Activated T-cell treated with anti-CD3 and anti-CD28 coated beads, Interleukin-2, amount 50 U/mL, for 4 hours (primary cell): ENCODE results near the gene PIWIL1. TPM values are rescaled to one million over a fixed set of nuclear protein-coding genes. Genes with fewer than 3 reads are reported as not detected.
A peak's percentile ranks its signal among the peaks of the same experiment; 100 is the strongest.

Source experiments
- ATAC-seq, 2 donors: fragments of 200-7000 bp; cut with Tn5 transposase; one replicate each; pipeline ENCODE4 v1.10.0; 2021
- DNase-seq: peaks from one replicate; pipeline ENCODE4 v3.0.0-alpha.2; 2020
- H3K27me3 Mint-ChIP-seq: one replicate; pipeline ENCODE4 v1.8.0; 2021; ENCODE audit warnings: low read depth, mixed read lengths
- H3K36me3 Mint-ChIP-seq: one replicate; pipeline ENCODE4 v1.8.0; 2022; ENCODE audit warnings: mixed read lengths; ENCODE audit not compliant: insufficient read depth
- H3K4me1 Mint-ChIP-seq: one replicate; pipeline ENCODE4 v1.8.0; 2021; ENCODE audit warnings: low read depth, mixed read lengths
- H3K4me3 Mint-ChIP-seq: one replicate; pipeline ENCODE4 v1.8.0; 2021; ENCODE audit warnings: mild to moderate bottlenecking, moderate library complexity, mixed read lengths
- H3K9me3 Mint-ChIP-seq: one replicate; pipeline ENCODE4 v1.8.0; 2021; ENCODE audit warnings: mixed read lengths
- total RNA-seq, 3 donors: library from RNA; stranded (reverse); gene quantifications; one replicate each; pipeline ENCODE4 v1.2.1, GENCODE V29; 2021

PIWIL1 gene
- total RNA-seq, 3 donors from 2014 or later: not detected

DNA sequence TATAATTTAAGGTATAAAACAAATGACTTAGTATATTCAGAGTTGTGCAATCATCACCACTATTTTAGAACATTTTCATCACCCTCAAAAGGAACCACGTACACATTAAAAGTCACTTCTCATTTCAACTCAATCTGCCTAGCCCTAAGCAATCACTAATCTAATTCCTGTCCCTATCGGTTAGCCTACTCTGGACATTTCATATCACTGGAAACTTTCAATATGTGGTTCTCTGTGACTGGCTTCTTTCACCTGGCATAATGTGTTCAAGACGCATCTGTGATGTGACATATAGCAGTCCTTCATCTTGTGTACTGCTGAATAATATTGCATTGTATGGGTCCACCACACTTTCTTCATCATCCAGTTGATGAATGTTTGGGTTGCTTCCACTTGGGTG, 15.4 kb upstream of the PIWIL1 start:
- DNase-seq: no peak
- H3K9me3 Mint-ChIP-seq: no peaks in the 10 kb centered on the region
- H3K4me3 Mint-ChIP-seq: no peak overlapping the region
- H3K27me3 Mint-ChIP-seq: no peaks in the 10 kb centered on the region
- H3K36me3 Mint-ChIP-seq: no peaks in the 10 kb centered on the region
- ATAC-seq: no peak
- H3K4me1 Mint-ChIP-seq: no peaks in the 10 kb centered on the region

DNA sequence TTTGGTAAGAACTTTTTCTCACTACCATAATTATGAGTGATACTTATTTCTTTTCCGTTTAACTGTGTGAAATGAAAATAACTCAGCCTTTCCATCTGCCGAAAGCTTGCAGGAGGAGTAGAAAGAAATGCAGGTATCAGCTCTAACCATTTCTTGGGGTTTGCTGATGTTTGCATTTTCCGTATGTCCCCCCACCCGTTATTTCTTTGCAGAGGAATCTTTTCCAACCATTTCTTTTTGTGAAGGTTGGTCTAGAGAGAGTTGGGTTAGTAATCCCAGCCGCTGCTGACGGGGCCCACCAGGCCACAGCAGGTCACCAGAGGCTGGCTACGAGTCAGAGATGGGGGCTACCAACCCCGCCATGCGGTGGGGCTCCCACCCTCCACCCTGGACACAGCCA, 7.0 kb upstream of the PIWIL1 start:
- Mint-ChIP-seq H3K9me3 (no peaks in the 10 kb centered on the region), H3K4me3 (no peak overlapping the region), H3K36me3 (no peaks in the 10 kb centered on the region), H3K4me1 (no peaks in the 10 kb centered on the region), H3K27me3 (peaks cover 6% of the 10 kb centered on the region)
- no peak for DNase-seq
- ATAC-seq: no peak

DNA sequence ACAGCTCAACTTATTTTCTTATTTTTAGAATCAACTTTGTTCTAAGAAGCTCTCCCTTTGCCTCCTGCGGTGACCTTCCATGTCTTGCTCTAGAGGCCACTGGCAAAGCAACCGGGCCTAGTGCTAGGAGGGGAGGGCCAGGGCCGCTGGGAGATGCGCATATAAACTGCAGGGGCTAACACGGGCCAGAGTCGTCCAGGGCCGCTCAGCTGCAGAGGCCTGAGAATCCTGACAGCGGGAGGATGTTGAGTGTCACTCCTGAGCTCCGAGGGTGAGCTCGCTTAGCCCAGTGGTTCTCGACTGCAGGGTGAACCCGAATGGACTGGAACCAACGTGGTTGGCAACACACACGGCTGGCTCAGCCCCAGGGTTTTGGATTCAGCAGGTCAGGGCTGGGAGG, 6.5 kb upstream of the PIWIL1 start:
- H3K36me3 Mint-ChIP-seq: no peaks in the 10 kb centered on the region
- no peak for ATAC-seq
- peaks cover 6% of the 10 kb centered on the region for H3K27me3 Mint-ChIP-seq

DNA sequence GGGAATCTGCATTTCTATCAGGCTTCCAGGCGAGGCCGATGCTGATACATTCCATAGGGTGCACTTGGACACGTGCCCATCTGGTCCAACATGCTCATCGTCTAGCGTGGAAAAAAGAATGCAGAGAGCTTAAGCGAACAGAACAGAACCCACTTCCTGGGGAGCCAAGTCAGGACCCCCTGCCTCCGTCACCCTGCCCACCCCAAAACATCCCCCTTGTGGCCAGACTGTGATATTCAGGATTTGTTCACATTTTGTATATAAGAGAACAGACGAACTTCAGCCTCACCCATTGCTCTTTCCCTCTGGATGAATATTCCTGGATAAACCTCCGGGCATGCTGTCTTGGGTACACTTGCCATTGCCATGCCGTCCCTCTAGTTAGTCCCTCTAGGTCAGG, 4.3 kb upstream of the PIWIL1 start:
- peaks cover 8% of the 10 kb centered on the region for H3K27me3 Mint-ChIP-seq

More for the DNA sequence above, 6.5 kb upstream of the PIWIL1 start:
- H3K4me1 Mint-ChIP-seq: no peaks in the 10 kb centered on the region
- H3K4me3 Mint-ChIP-seq: no peak overlapping the region
- no peaks in the 10 kb centered on the region for H3K9me3 Mint-ChIP-seq
- DNase-seq: no peak

DNA sequence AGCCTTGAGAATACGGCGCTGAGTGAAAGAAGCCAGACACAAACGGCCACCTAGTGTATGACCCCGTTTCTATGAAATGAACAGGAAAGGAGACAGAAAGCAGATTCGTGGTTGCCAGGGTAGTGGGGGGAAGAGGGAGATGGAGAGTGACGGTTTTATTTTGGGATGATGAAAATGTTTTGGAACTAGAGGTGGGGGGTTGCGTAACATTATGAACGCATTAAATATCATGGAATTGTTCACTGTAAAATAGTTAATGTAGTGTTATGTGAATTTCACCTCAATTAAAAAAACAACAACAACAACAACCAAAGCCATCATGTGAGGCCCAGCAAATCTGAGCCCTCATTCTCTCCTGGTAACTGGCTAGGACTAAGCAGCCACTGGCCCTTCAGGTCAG, 3.3 kb upstream of the PIWIL1 start:
- ATAC-seq (no peak), DNase-seq (no peak)
- Mint-ChIP-seq H3K9me3 (no peaks in the 10 kb centered on the region), H3K4me3 (no peak overlapping the region), H3K27me3 (peaks cover 10% of the 10 kb centered on the region), H3K36me3 (no peaks in the 10 kb centered on the region), H3K4me1 (no peaks in the 10 kb centered on the region)

More for the DNA sequence above, 4.3 kb upstream of the PIWIL1 start:
- Mint-ChIP-seq H3K4me1 (no peaks in the 10 kb centered on the region), H3K36me3 (no peaks in the 10 kb centered on the region), H3K4me3 (no peak overlapping the region), H3K9me3 (no peaks in the 10 kb centered on the region)
- DNase-seq (no peak), ATAC-seq (no peak)

DNA sequence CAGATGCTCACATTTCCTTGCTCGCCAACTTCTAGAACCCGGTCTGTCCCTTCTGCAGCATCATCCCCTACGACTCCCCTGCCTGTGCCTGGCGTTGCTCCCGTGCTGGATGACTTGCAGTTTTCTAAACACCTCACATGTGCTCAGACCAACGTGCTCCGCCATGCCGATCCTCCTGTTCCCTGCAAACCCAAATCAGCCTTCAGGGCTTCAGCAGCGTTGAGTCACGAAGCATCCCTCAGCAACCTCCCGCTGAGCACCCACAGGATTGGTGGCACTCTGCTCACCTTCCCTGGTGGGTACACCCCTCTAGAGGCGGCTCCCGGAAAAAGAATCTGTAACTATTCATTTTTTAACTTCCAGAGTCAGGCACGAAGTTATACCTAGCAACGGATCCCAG, 2.8 kb upstream of the PIWIL1 start:
- H3K36me3 Mint-ChIP-seq: no peaks in the 10 kb centered on the region
- no peaks in the 10 kb centered on the region for H3K4me1 Mint-ChIP-seq
- H3K27me3 Mint-ChIP-seq: peaks cover 14% of the 10 kb centered on the region
- no peaks in the 10 kb centered on the region for H3K9me3 Mint-ChIP-seq
- ATAC-seq (no peak), DNase-seq (no peak)
- H3K4me3 Mint-ChIP-seq: no peak overlapping the region

DNA sequence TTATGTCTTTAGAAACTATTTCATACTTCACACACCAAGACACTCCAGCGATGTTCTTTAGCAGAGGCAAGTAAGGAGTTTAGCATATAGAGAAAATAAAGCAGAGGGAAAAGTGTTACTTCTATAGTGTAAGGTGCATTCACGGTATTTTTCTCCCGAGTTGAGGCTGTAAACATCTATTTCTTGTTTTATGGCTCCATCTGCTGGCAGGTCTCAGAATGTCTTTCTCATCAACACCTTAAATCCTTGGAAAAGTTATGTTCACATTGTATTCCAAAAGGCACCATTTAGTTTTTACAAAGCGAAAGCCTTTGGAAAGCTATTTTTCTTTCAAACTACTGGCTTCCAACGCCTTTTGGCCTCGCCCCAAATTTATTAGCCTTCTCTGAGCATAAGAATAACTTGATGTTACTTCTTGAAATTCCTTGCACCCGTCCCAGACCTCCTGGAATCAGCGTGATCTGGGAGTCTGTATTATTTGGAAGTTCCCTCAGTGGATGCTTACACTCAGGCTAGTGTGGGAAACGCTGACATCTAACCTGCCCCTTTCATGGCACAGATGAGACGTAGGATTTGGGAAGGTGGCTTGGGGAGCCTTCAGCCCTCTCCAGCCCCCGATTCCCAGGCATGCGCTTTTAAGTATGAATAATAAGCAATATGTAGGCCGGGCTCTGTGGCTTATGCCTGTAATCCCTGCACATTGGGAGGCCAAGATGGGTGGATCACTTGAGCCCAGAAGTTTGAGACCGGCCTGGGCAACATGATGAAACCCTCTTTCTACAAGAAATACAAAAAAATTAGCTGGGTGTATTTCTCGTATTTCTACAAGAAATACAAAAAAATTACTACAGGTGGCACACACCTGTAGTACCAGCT, 1.9 kb upstream of the PIWIL1 start:
- Mint-ChIP-seq H3K9me3 (no peaks in the 10 kb centered on the region), H3K4me3 (no peak overlapping the region), H3K27me3 (peaks cover 16% of the 10 kb centered on the region), H3K4me1 (no peaks in the 10 kb centered on the region), H3K36me3 (no peaks in the 10 kb centered on the region)
- DNase-seq: no peak
- ATAC-seq: no peak

DNA sequence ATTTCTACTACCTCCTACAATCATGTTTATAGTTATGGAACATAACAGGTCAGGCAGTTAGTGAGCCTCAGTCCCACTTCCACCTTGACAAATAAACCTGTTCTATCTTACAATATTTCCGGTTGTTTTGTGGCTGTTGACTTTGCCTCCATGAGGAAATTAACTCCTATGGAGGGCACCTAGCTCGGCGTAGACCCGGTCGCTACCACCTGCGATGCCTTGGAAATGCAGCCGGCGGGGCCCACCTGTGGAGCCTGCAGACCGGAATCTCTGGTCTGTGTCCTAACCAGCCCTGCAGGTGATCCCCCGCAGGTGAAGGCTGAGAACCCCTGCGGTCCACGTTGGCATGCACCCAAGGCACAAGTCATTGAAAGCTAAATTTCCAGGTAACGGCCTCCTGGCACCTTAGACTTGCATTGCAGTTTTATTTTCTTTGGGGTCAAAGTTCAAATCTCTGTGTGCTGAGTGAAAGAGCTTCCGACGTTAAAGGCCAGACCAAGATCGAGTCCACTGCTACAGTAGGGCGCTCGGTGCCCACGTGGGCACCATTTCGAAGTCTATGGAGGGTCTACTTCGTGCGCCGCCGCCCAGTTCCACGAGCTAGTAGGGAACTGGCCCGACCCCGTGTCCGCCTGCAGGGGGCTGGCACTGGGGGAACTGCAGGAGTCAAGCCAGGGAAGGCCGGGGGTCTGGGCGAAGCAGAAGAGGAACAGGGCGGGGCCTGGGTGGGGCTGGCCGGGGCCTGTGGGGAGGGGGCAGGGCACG, 782 bp upstream of the PIWIL1 start:
- DNase-seq (no peak), ATAC-seq (no peak)
- Mint-ChIP-seq H3K36me3 (no peaks in the 10 kb centered on the region), H3K9me3 (no peaks in the 10 kb centered on the region), H3K27me3 (peaks cover 16% of the 10 kb centered on the region), H3K4me1 (no peaks in the 10 kb centered on the region), H3K4me3 (no peak overlapping the region)

DNA sequence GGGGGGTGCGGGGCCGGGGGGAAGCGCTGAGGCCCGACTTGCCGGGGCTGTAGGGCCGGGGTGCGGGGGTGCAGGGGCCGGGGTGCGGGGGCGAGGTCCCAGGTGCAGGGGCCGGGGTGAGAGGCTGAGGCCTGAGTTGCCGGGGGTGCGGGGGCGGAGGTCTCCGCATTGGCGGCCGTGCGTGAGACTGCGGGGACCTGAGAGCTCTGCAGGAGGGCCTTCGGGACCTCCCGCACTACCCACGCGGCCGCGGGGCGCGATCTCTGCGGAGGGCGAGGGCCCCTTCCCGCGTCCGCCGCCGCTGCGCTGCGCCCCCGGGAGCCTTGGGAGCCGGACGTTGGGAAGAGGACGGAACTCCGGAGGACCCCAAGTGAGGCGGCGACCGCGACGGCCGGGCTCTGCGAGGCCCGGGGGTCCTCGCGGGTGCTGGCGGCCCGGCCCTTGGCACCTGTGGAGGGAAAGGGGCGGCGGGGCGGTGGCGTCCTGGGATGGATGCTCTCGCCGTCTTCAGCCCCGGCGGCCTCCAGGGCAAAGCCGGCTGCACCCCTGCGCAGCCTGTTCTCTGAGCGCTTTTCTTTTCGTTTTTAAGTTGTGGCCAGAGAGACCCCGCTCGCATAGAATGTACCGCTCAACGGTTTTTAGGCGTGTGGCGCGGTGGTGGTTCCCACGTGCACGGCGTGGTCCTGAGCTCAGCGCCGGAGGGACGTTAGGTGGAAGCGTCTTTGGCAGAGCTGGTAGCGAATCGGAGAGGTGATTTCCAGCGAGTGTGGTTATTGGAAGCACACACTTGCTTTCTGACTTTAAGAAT, 1.3 kb downstream of the PIWIL1 start:
- H3K27me3 Mint-ChIP-seq: peaks cover 13% of the 10 kb centered on the region

DNA sequence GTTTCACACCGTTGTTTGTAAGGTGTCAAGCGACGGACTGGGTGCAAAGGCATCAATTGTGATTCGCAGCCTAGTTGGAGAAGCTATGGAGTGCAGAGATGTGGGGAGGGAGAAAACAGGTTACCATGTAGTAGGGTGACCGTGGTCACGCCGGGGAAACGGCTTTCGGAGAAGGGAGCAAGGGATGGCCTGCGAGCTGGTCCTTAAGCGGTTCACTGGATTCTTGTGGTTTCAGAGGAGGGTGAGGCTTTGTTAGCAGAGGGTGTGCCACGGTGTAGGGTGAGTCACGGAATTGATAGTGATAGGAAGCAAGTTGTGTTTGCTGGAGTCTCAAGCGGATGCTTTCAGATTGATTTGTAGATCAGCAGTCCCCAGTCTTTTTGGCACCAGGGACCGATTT, 2.3 kb downstream of the PIWIL1 start:
- no peak overlapping the region for H3K4me3 Mint-ChIP-seq
- no peaks in the 10 kb centered on the region for H3K4me1 Mint-ChIP-seq
- DNase-seq (no peak), ATAC-seq (no peak)
- H3K36me3 Mint-ChIP-seq: no peaks in the 10 kb centered on the region
- no peaks in the 10 kb centered on the region for H3K9me3 Mint-ChIP-seq
- peaks cover 11% of the 10 kb centered on the region for H3K27me3 Mint-ChIP-seq

More for the DNA sequence above, 1.3 kb downstream of the PIWIL1 start:
- Mint-ChIP-seq H3K4me1 (no peaks in the 10 kb centered on the region), H3K36me3 (no peaks in the 10 kb centered on the region), H3K9me3 (no peaks in the 10 kb centered on the region), H3K4me3 (no peak overlapping the region)
- ATAC-seq (peak in 1 of 2 donors; percentile 14), DNase-seq (no peak)

DNA sequence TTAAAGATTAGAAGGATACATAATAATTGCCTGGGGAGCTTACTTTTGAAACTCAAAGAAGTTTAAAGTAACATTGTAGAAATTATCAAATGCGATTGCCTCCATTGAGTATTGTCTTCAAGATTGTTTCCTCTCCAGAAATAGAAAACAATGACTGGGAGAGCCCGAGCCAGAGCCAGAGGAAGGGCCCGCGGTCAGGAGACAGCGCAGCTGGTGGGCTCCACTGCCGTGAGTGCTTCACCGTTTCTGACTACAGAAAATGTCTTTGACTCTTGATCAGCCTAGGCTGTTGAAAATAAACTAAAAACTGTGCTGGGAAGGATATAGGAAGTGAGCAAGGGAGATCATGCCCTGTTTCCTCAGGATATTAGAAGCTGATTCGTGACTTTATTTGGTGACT, 4.8 kb downstream of the PIWIL1 start:
- Mint-ChIP-seq H3K4me1 (no peaks in the 10 kb centered on the region), H3K27me3 (peaks cover 10% of the 10 kb centered on the region), H3K9me3 (no peaks in the 10 kb centered on the region), H3K4me3 (no peak overlapping the region), H3K36me3 (no peaks in the 10 kb centered on the region)
- no peak for ATAC-seq
- DNase-seq: no peak

DNA sequence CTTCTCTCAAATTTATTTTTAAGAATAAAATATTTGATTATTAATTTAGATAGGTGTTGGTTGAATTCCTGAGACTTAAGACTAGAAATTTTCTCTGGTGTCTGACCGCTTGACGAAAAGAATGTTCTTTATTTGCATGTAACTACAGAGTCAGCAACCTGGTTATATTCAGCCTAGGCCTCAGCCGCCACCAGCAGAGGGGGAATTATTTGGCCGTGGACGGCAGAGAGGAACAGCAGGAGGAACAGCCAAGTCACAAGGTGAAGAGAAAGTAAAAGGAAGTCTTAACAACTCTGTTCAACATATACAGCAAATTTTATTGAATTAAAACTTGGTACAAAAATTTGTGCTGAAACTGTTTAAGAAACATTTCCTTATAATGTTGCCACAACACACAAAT, 5.2 kb downstream of the PIWIL1 start:
- no peak for DNase-seq
- Mint-ChIP-seq H3K4me1 (no peaks in the 10 kb centered on the region), H3K9me3 (no peaks in the 10 kb centered on the region), H3K36me3 (no peaks in the 10 kb centered on the region), H3K4me3 (no peak overlapping the region), H3K27me3 (peaks cover 10% of the 10 kb centered on the region)
- no peak for ATAC-seq

DNA sequence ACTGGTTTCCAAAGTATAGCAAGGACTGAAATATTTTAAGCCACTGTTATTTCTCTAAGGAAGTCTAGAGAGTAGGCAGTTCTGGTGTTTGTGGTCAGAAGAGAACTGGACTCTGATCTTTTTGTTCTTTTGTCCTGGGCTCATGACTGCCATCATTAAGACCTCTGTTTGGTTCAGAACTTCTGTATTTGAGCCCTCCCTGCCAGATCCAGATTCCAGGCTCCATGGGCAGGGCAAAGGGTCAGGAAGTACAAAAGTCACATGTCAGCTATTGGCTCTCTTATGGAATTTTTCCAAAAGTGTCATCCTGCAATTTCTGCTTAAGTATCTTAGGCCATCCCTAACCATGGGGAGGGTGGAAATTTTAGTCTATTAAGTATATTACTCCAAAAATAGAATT, 6.8 kb downstream of the PIWIL1 start:
- peaks cover 7% of the 10 kb centered on the region for H3K27me3 Mint-ChIP-seq
- no peaks in the 10 kb centered on the region for H3K4me1 Mint-ChIP-seq
- ATAC-seq: no peak

DNA sequence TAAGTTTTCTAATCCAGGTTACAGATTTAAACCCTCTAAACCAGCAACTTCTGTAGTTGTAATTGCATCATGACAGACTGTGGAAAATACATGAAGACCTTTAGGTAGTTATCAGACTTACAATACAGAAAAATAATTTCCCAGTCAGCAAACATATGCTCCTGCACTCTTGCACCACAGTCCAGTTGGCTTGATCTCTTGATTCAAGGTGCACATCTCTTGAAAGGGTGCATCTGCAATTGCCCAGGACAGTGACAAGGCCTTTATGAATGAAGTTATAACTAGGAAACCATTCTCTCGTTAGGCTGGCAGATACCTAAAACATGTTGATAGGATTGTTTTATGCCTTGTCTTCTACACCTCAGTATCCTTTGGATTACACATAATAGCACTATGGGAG, 7.6 kb downstream of the PIWIL1 start:
- no peaks in the 10 kb centered on the region for H3K4me1 Mint-ChIP-seq
- no peak for ATAC-seq
- H3K9me3 Mint-ChIP-seq: no peaks in the 10 kb centered on the region
- peaks cover 2% of the 10 kb centered on the region for H3K27me3 Mint-ChIP-seq
- H3K36me3 Mint-ChIP-seq: no peaks in the 10 kb centered on the region
- no peak overlapping the region for H3K4me3 Mint-ChIP-seq
- DNase-seq: no peak

More for the DNA sequence above, 6.8 kb downstream of the PIWIL1 start:
- Mint-ChIP-seq H3K9me3 (no peaks in the 10 kb centered on the region), H3K4me3 (no peak overlapping the region), H3K36me3 (no peaks in the 10 kb centered on the region)
- no peak for DNase-seq
